H1 (cell line): ENCODE results near the gene STXBP4. TPM values are rescaled to one million over a fixed set of nuclear protein-coding genes. Genes with fewer than 3 reads are reported as not detected.

Experiments
- CTCF ChIA-PET: fragments of 300-600 bp; sonication (Branson Sonifier 250); formaldehyde crosslinking; loops from one replicate; lab custom pipeline; 2021; ENCODE audit not compliant: partially characterized antibody; lab: Charles Lee
- POLR2A ChIA-PET: fragments of 300-600 bp; sonication (Branson Sonifier 250); formaldehyde crosslinking; loops from one replicate; lab custom pipeline; 2021; ENCODE audit warnings: inconsistent platforms; ENCODE audit not compliant: partially characterized antibody; lab: Charles Lee
- DNase-seq, 2 experiments: peaks; one replicate each; pipeline versions ENCODE4 v3.0.0 to v3.0.0-alpha.2; 2010 to 2022; ENCODE audit warnings: low spot score in 2 of 2, low read depth in 1 of 2, mixed read lengths in 1 of 2
- FAIRE-seq: peaks from 2 replicates; lab custom pipeline; 2011; peaks lifted over from hg19 to GRCh38; lab: Jason Lieb, UNC
- H2AFZ ChIP-seq: 2 replicates; pipeline ENCODE4 v1.8.1; 2012; ENCODE audit warnings: low read length, inconsistent platforms
- H2AK5ac ChIP-seq: 2 replicates; pipeline ENCODE4 v1.6.1; 2013; ENCODE audit warnings: low read depth, low read length
- H2BK120ac ChIP-seq: replicated peaks from 2 replicates; pipeline ENCODE3; 2013; ENCODE audit warnings: low read depth, low read length, inconsistent platforms
- H2BK12ac ChIP-seq: 2 replicates; pipeline ENCODE4 v1.6.1; 2013; ENCODE audit warnings: low read depth, low read length
- H2BK15ac ChIP-seq: 2 replicates; pipeline ENCODE4 v1.6.1; 2013; ENCODE audit warnings: low read length
- H2BK20ac ChIP-seq: 2 replicates; pipeline ENCODE4 v1.6.1; 2013; ENCODE audit warnings: low read length
- H2BK5ac ChIP-seq: 2 replicates; pipeline ENCODE4 v1.6.1; 2013; ENCODE audit warnings: low read depth, low read length
- H3K14ac ChIP-seq: 2 replicates; pipeline ENCODE4 v1.6.1; 2013; ENCODE audit warnings: inconsistent platforms; ENCODE audit not compliant: insufficient read length
- H3K18ac ChIP-seq: 2 replicates; pipeline ENCODE4 v1.6.1; 2013; ENCODE audit warnings: low read length; ENCODE audit errors: extremely low read depth
- H3K23ac ChIP-seq: 2 replicates; pipeline ENCODE4 v1.6.1; 2013; ENCODE audit warnings: inconsistent platforms; ENCODE audit not compliant: insufficient read length
- H3K23me2 ChIP-seq: 2 replicates; pipeline ENCODE4 v1.6.1; 2013; ENCODE audit warnings: low read depth, low read length
- H3K27ac ChIP-seq: 2 replicates; pipeline ENCODE4 v1.6.1; 2011; ENCODE audit warnings: low read depth, low read length, inconsistent platforms
- H3K27me3 ChIP-seq, 4 experiments: replicated peaks in 1 of 4; 1 replicate in 1 of 4; 2 replicates in 3 of 4; pipeline versions ENCODE4 v1.6.1 to v1.8.1; 2011 to 2013; ENCODE audit warnings: low read length in 3 of 4, mild to moderate bottlenecking in 3 of 4, inconsistent platforms in 2 of 4, mixed read lengths in 2 of 4, moderate library complexity in 1 of 4; ENCODE audit not compliant: control insufficient read depth in 3 of 4, insufficient read depth in 3 of 4; ENCODE audit errors: extremely low read depth in 1 of 4
- H3K36me3 ChIP-seq, 4 experiments: 2 replicates each; pipeline versions ENCODE4 v1.6.1 to v1.8.1; 2011 to 2013; ENCODE audit warnings: mild to moderate bottlenecking in 4 of 4, low read length in 3 of 4, moderate library complexity in 2 of 4, control low read depth in 1 of 4, inconsistent platforms in 1 of 4; ENCODE audit not compliant: insufficient read depth in 4 of 4, control insufficient read depth in 2 of 4
- H3K4ac ChIP-seq: replicated peaks from 2 replicates; pipeline ENCODE3; 2013; ENCODE audit warnings: low read length, low read depth, mixed read lengths, inconsistent platforms; ENCODE audit not compliant: insufficient read length
- H3K4me1 ChIP-seq, 4 experiments: replicated peaks in 1 of 4; 1 replicate in 1 of 4; 2 replicates in 3 of 4; pipeline versions ENCODE4 v1.6.1 to v1.8.1; 2011 to 2013; ENCODE audit warnings: low read length in 3 of 4, inconsistent platforms in 2 of 4, mixed read lengths in 1 of 4; ENCODE audit not compliant: insufficient read depth in 4 of 4, control insufficient read depth in 3 of 4
- H3K4me2 ChIP-seq, 2 experiments: 2 replicates each; pipeline versions ENCODE4 v1.6.1 to v1.8.1; 2011 to 2013; ENCODE audit warnings: low read depth in 2 of 2, low read length in 2 of 2, control low read depth in 1 of 2, inconsistent platforms in 1 of 2, mild to moderate bottlenecking in 1 of 2; ENCODE audit not compliant: insufficient read depth in 1 of 2
- H3K4me3 ChIP-seq, 4 experiments: fragments of 200-600, 300-600 bp in 1 of 4; sonication (generic), shearing (Covaris generic), sonication (Bioruptor Twin) in 1 of 4; 2 replicates each; pipeline versions ENCODE4 v1.5.1 to v1.8.1; 2011 to 2016; ENCODE audit warnings: low read length in 4 of 4, low read depth in 3 of 4, control low read depth in 2 of 4, inconsistent platforms in 2 of 4, mild to moderate bottlenecking in 2 of 4, mixed read lengths in 1 of 4, moderate library complexity in 1 of 4; ENCODE audit not compliant: insufficient read depth in 2 of 4; ENCODE audit errors: extremely low read depth in 1 of 4
- H3K56ac ChIP-seq: replicated peaks from 2 replicates; pipeline ENCODE3; 2013; ENCODE audit warnings: low read depth, mild to moderate bottlenecking, mixed read lengths, low read length, inconsistent platforms; ENCODE audit not compliant: insufficient read length
- H3K79me1 ChIP-seq: 2 replicates; pipeline ENCODE4 v1.6.1; 2013; ENCODE audit warnings: low read depth, low read length, control low read depth
- H3K79me2 ChIP-seq, 2 experiments: 2 replicates each; pipeline versions ENCODE4 v1.6.1 to v1.8.1; 2012 to 2013; ENCODE audit warnings: low read length in 2 of 2, mild to moderate bottlenecking in 2 of 2, inconsistent platforms in 1 of 2; ENCODE audit not compliant: insufficient read depth in 2 of 2, control insufficient read depth in 1 of 2
- H3K9ac ChIP-seq, 4 experiments: replicated peaks in 1 of 4; 1 replicate in 1 of 4; 2 replicates in 3 of 4; pipeline versions ENCODE4 v1.6.1 to v1.8.1; 2011 to 2013; ENCODE audit warnings: low read depth in 3 of 4, low read length in 3 of 4, control low read depth in 2 of 4, mild to moderate bottlenecking in 2 of 4, moderate library complexity in 2 of 4, inconsistent platforms in 1 of 4; ENCODE audit errors: extremely low read depth in 1 of 4
- H3K9me3 ChIP-seq, 2 experiments: 2 replicates each; pipeline versions ENCODE4 v1.6.1 to v1.8.1; 2012 to 2013; ENCODE audit warnings: mild to moderate bottlenecking in 2 of 2, moderate library complexity in 2 of 2, control low read depth in 1 of 2, inconsistent platforms in 1 of 2, low read depth in 1 of 2, low read length in 1 of 2, mixed read lengths in 1 of 2; ENCODE audit not compliant: insufficient read depth in 2 of 2
- H4K20me1 ChIP-seq, 2 experiments: replicated peaks in 1 of 2; 2 replicates each; pipeline versions ENCODE3 to v1.8.1; 2011 to 2013; ENCODE audit warnings: inconsistent platforms in 2 of 2, low read length in 2 of 2, mild to moderate bottlenecking in 1 of 2; ENCODE audit not compliant: insufficient read depth in 2 of 2, control insufficient read depth in 1 of 2
- H4K5ac ChIP-seq: 2 replicates; pipeline ENCODE4 v1.6.1; 2013; ENCODE audit warnings: low read length, low read depth, mixed read lengths, inconsistent platforms; ENCODE audit not compliant: insufficient read length
- H4K8ac ChIP-seq: 2 replicates; pipeline ENCODE4 v1.8.0; 2013; ENCODE audit warnings: mild to moderate bottlenecking, moderate library complexity, low read length, inconsistent platforms; ENCODE audit not compliant: insufficient read depth; ENCODE audit errors: extremely low read depth
- H4K91ac ChIP-seq: replicated peaks from 2 replicates; pipeline ENCODE3; 2013; ENCODE audit warnings: low read length, mixed read lengths, inconsistent platforms; ENCODE audit not compliant: insufficient read length
- CBX5 ChIP-seq: fragments of 300-800, 300-1000 bp; sonication (generic); IDR thresholded peaks from 2 replicates; pipeline ENCODE4 v1.7.1; 2016; ENCODE audit warnings: antibody characterized with exemption, low read length, low read depth
- RFX5 ChIP-seq: IDR thresholded peaks from 2 replicates; pipeline ENCODE4 v1.6.1; 2011; ENCODE audit warnings: low read depth, low read length, improper control_type of control experiment, borderline replicate concordance
- TAF7 ChIP-seq: optimal IDR thresholded peaks from 2 replicates; pipeline ENCODE3; 2011; ENCODE audit warnings: low read depth, mild to moderate bottlenecking, inconsistent platforms, low read length, moderate library complexity, borderline replicate concordance
- WGBS, 2 experiments: shearing (Covaris generic) in 1 of 2; methylation state at CpG; one replicate each; pipeline versions ENCODE4 v1.1.6 to v1.1.7; 2013 to 2015; ENCODE audit warnings: low lambda C conversion rate in 2 of 2, mixed read lengths in 2 of 2, inconsistent platforms in 1 of 2, low coverage in 1 of 2, missing lambda C conversion rate in 1 of 2; ENCODE audit not compliant: insufficient replicate concordance in 2 of 2, insufficient coverage in 1 of 2, insufficient read length in 1 of 2; ENCODE audit errors: extremely low coverage in 1 of 2, missing lambda C conversion rate in 1 of 2; 5-methylcytosine and 5-hydroxymethylcytosine counted together
- polyA plus RNA-seq, 7 experiments: library from polyadenylated mRNA; depleted of rRNA in 3 of 7; stranded (reverse) in 5 of 7; unstranded in 2 of 7; fragments of >200 nt in 5 of 7; fragments of 200-250 nt in 2 of 7; gene quantifications; 1 replicate in 5 of 7; 2 replicates in 1 of 7; 4 replicates in 1 of 7; pipeline versions ENCODE4 v1.2.1 to v1.2.3, GENCODE V29; 2011 to 2013; ENCODE audit warnings: missing spikeins in 2 of 7, mixed read lengths in 2 of 7
- total RNA-seq: library from RNA; stranded (reverse); fragmentation: NEBNext Ultra II Directional; extraction: Animal tissue kit (Norgen Biotek cat#: 25700); gene quantifications from 2 replicates; pipeline ENCODE4 v1.2.1, GENCODE V29; 2021
- TF ChIP-seq, protein P1 (sequence below): IDR thresholded peaks from 2 replicates; pipeline ENCODE4 v1.6.1; 2012; ENCODE audit warnings: inconsistent platforms
- TF ChIP-seq, protein P2 (sequence below): IDR thresholded peaks from 2 replicates; pipeline ENCODE4 v1.6.1; 2012; ENCODE audit warnings: inconsistent platforms

STXBP4 gene
- total and polyA plus RNA-seq, 2 of the 8 experiments (the other 6 are each of a cell fraction or from before 2014, with no cell fraction given) = 3.2 to 18.5 TPM

DNA sequence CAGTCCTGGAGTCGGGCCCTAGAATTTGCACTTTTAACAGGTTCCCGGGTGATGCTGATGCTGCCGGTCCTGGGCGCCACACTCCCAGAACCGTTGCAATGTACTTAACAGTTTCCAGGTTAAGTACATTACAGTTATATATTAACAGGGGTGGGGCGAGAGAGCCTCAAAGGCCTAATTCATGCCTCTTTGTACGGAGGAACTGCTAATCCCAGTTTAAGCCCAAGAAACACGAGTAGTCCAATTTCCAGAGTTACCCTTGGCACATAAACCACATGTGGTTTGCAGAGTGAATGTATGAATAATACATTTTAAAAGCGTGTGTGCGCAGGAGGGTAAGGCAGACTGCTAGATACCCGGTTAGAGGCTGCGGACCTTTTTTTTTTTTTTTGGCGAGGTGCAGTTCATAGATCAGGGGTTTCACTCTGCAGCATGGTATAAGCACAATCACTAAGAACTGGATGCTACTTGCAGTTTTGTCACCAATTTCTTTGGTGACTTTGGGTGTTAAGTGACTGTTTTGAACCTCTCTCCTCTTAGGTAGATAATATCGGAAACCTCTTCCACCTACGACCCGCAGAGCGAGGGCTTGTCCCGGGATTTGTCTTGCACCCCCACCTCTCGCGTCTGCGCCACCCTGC lies 824 bp upstream of the STXBP4 start:
- no peak overlapping the region for H4K8ac ChIP-seq
- H3K79me2 ChIP-seq = peaks cover 0 to 66% of the 10 kb centered on the region in 2 experiments; a peak in 2 of 4 replicates
- H2BK5ac ChIP-seq = peak overlapping the region; percentile 89; the same call in 1 of the 2 replicates
- H3K27me3 ChIP-seq = no peaks in the 10 kb centered on the region
- WGBS, 2 experiments = 2% methylated on average over 18 of the region's 21 CpGs; no CpG with 5 or more reads in 1 of the 2 experiments
- H2AFZ ChIP-seq = no peak overlapping the region
- ChIA-PET POLR2A (interaction anchor here (1.0 to 1.5 kb wide), 4 partner anchors 12 to 68 kb away, joined by 3 to 7 read pairs (median 4); partner anchors contain the start of gene TOM1L1), CTCF (interaction anchor here (0.6 kb wide), 1 partner anchor 1197 kb away, joined by 3 read pairs; no protein-coding TSS in a partner anchor)
- peaks cover 0 to 8% (median 0%) of the 10 kb centered on the region in 4 experiments; a peak in 2 of 7 replicates for H3K4me1 ChIP-seq
- H2AK5ac ChIP-seq = no peak overlapping the region
- DNase-seq (no peak), FAIRE-seq (no peak)
- no peak overlapping the region for H3K4ac ChIP-seq
- H3K36me3 ChIP-seq = peaks cover 3 to 24% (median 15%) of the 10 kb centered on the region in 4 experiments; a peak in 6 of 8 replicates
- H2BK12ac ChIP-seq = no peak overlapping the region
- H3K23me2 ChIP-seq = peaks cover 7% of the 10 kb centered on the region; the same call in 1 of the 2 replicates
- H3K9ac ChIP-seq = peak overlapping the region; percentile 87 to 98 (median 92)
- peak overlapping the region; percentile 32 for H3K56ac ChIP-seq
- peak overlapping the region; percentile 78 to 83 for H3K4me2 ChIP-seq
- H3K14ac ChIP-seq = no peak overlapping the region
- no peak overlapping the region for H2BK120ac ChIP-seq
- H3K79me1 ChIP-seq = peaks cover 5% of the 10 kb centered on the region; the same call in 1 of the 2 replicates
- no peak for TF ChIP-seq RFX5
- no peak for TF ChIP-seq TAF7
- TF ChIP-seq, protein P1, sequence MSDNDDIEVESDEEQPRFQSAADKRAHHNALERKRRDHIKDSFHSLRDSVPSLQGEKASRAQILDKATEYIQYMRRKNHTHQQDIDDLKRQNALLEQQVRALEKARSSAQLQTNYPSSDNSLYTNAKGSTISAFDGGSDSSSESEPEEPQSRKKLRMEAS = no peak
- TF ChIP-seq, protein P2, sequence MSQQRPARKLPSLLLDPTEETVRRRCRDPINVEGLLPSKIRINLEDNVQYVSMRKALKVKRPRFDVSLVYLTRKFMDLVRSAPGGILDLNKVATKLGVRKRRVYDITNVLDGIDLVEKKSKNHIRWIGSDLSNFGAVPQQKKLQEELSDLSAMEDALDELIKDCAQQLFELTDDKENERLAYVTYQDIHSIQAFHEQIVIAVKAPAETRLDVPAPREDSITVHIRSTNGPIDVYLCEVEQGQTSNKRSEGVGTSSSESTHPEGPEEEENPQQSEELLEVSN = no peak
- no peak for TF ChIP-seq CBX5
- no peak overlapping the region for H2BK20ac ChIP-seq
- peak overlapping the region; percentile 9; the same call in 1 of the 2 replicates for H3K18ac ChIP-seq
- H3K23ac ChIP-seq = no peak overlapping the region
- peak overlapping the region; percentile 48 for H4K5ac ChIP-seq
- H3K27ac ChIP-seq = peak overlapping the region; percentile 65; the same call in 1 of the 2 replicates
- peak overlapping the region; percentile 85 to 96 (median 89) for H3K4me3 ChIP-seq
- H4K20me1 ChIP-seq = no peaks in the 10 kb centered on the region
- H4K91ac ChIP-seq = no peak overlapping the region
- H2BK15ac ChIP-seq = no peak overlapping the region
- H3K9me3 ChIP-seq = no peaks in the 10 kb centered on the region
